ENCODE measurements around the gene LMBRD2.

DNA sequence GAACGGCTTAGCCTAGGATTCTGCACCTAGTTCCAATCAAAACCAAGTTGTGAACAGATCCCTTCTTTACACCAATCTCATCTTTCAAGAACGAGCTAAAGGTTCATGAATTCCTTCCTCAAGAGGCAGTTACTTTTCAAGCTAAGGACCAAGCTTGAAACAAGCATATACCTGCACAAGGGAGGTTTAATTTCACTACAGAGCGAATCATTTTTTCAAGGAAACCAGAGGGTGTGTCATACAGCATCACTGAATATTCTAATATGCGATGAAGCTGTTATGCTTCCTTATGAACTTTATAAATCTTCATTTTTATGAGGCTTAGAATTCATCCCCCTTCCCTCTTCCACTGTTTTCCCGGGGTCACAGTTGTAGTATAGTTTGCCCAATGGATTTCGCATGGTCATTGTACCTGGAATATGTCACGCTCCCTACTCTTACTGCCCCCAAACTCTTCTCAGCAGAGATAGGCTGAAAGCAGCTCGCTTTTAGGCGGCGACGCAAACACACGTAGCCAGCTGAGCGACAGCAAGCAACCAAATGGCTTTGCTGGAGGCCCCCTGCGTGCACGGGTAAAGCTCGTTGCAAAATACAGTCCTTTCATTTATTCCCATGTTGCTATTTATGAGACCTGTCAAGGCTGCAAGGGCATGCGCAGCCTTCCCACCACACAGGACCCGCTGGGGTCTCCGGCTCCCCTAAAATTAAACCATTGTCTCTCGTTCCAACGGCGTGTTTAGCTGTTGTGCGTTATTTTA, 832 bp downstream of the LMBRD2 start:
- TF ChIP-seq, protein P1, sequence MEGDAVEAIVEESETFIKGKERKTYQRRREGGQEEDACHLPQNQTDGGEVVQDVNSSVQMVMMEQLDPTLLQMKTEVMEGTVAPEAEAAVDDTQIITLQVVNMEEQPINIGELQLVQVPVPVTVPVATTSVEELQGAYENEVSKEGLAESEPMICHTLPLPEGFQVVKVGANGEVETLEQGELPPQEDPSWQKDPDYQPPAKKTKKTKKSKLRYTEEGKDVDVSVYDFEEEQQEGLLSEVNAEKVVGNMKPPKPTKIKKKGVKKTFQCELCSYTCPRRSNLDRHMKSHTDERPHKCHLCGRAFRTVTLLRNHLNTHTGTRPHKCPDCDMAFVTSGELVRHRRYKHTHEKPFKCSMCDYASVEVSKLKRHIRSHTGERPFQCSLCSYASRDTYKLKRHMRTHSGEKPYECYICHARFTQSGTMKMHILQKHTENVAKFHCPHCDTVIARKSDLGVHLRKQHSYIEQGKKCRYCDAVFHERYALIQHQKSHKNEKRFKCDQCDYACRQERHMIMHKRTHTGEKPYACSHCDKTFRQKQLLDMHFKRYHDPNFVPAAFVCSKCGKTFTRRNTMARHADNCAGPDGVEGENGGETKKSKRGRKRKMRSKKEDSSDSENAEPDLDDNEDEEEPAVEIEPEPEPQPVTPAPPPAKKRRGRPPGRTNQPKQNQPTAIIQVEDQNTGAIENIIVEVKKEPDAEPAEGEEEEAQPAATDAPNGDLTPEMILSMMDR (conservative IDR thresholded peaks at IDR 0.05): no peak
- no peak for TF ChIP-seq ZFX (IDR thresholded peaks at IDR 0.05)
